DMS 273 treated with DMSO at 0.1 percent for 48 hours (cell line): ENCODE data around the gene CBL.
A peak's percentile ranks its signal among the peaks of the same experiment; 100 is the strongest.
"Not testable (repeated sequence)": the region's sequence is repeated elsewhere in the genome, so short reads cannot be mapped to it uniquely, and the experiment has no call there.

Experiments used
- DNase-seq: peaks from one replicate; lab custom pipeline; 2025; lab: John Stamatoyannopoulos, UW

Gene CBL

GRCh38 chr11:119185981-119186634, 20.0 kb upstream of the CBL start:
- DNase-seq, result no peak

- no peak for DNase-seq
Measured at GRCh38 chr11:119187123-119187892, 18.8 kb upstream of the CBL start.

- no peak for DNase-seq
Measured at GRCh38 chr11:119188067-119188466, 18.1 kb upstream of the CBL start.

DNA sequence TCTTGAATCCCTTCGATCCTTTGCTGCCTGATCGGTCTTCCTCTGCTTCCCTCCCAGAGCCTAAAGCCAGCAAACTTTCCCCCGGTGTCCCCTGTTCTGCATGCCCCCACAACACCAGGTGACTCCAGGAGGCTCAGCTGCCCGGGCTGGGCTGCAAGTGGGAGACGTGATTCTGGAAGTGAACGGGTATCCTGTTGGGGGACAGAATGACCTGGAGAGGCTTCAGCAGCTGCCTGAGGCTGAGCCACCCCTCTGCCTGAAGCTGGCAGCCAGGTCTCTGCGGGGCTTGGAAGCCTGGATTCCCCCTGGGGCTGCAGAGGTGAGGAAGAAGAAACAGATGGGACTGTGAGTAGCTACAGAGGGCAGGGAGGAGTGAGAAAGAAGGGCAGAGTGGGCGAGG, 17.3 kb upstream of the CBL start:
- DNase-seq, result no peak

DNA sequence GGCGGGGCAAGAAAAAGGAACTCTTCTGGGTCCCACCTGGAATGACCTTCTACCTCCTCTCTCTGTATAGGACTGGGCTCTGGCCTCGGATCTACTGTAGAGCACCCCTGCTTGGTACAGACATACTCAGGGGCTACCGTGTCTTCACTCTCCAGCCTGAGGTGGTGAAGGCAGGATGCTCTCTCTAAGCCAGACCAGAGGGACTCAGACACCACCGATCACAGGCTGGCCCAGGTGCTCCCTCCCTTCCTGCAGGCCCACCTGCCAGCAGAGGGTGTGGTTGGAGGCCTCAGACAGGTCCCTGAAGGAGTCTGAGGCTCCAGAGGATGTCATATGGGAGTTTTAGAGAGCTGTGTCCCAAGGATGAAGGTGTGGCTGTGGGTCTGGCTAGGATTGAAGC, 16.7 kb upstream of the CBL start:
- DNase-seq, result no peak

DNA sequence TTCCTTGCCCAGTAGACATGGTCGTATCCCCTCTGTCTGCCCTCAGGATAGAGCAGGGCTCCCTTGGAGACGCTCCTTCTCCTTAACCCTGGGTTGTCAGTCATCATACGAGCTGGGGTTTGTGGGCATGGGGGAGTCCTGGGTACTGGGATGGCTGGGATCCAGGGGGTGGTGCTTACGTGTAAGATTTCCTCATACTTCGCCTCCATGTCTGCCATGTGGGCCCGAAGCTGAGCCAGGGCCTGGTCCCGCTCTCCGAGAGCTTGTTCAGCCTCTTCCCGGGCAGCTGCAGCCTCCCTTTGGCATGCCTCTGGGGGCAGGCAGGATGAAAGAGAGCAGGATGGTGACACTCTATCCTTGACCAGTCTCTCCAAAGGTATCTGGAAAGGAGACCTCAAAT, 15.6 kb upstream of the CBL start:
- DNase-seq, result no peak

DNA sequence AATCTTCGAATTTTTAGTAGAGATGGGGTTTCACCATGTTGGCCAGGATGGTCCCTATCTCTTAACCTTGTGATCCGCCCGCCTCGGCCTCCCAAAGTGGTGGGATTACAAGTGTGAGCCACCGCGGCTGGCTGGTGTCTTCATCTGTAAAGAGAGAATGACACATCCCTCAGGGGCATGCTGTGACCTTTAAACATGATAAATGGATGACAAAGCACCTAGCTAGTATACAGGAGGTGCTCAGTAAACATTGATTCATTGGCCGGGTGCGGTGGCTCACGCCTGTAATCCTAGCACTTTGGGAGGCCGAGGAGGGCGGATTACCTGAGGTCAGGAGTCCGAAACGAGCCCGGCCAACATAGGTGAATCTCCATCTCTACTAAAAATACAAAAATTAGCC, 14.9 kb upstream of the CBL start:
- not testable (repeated sequence) for DNase-seq

GRCh38 chr11:119192111-119192510, 14.0 kb upstream of the CBL start:
- DNase-seq, result no peak

DNA sequence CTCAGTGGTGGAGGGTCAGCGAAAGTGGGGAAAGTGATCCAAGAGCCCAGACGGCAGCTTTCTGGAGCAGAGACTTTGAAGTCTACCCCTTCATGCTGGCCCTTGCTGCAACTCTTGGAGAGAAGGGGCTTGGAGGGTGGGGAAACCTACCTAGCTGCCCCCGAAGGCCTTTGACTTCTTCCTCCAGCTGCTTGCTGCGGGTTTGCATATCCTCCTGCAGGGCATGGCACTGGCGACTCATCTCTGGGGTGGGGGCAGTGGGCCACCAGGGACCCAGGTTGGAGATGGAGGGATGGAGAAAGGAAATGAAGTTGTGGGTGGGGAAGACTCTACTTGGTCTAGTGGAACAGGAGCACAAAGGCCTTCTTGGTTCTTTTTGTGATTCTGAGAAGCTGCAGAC, 13.1 kb upstream of the CBL start:
- no peak for DNase-seq

DNA sequence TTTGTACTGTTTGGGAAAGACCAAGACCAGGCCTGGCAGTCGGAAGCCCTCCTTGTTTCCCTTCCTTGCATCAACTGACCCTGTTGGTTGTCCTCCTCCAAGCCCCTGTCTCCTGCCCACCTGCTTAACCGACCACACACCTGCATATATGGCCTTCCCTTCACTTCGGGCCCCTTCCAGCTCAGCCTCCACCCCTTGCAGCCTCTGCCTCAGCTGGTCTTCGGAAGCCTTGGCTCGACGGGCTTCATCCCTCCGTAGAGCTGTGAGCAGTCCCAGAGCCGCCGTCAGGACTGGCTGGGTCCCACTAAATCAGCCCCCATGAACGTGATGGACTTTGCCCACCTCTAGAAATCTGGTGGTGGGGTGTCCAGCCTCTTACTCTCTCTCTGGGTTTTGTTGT, 12.5 kb upstream of the CBL start:
- DNase-seq, result no peak

- no peak for DNase-seq
Measured at GRCh38 chr11:119194811-119195440, 11.2 kb upstream of the CBL start.

- DNase-seq, result no peak
Measured at GRCh38 chr11:119195680-119196079, 10.5 kb upstream of the CBL start.

GRCh38 chr11:119196833-119197483, 9.2 kb upstream of the CBL start:
- peak; percentile 9 for DNase-seq

- DNase-seq, result no peak
Measured at GRCh38 chr11:119198925-119199324, 7.2 kb upstream of the CBL start.

GRCh38 chr11:119201236-119201635, 4.9 kb upstream of the CBL start:
- DNase-seq, result not testable (repeated sequence)

DNA sequence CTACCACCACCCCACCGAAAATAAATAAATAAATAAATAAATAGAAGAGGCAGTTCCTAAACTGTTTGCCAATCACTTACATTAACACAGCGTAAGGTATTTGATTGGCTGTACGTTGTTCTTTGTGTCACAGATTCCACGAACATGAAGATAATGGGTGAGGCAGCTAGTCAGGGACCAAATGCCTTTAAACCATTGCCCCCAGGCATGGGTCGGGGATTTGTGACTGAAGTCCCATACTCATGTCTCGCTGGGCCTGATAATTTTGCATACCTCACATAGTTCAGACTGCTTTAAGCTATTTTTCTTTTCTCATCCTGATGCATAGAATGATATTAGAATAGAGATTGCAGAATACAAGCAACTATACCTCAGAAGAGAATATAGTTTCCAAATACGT, 3.6 kb upstream of the CBL start:
- no peak for DNase-seq

DNA sequence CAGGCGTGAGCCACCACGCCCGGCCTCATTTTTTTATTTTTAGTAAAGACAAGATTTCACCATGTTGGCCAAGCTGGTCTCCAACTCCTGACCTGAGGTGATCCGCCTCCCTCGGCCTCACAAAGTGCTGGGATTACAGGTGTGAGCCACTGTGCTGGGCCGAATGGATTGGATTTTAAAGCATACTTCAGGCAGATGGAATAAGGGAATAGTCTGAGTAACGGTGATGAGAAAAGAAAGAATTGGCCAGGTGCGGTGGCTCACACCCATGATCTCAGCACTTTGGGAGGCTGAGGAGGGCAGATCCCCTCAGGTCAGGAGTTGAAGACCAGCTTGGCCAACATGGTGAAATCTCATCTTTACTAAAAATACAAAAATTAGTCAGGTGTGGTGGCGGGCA, 2.1 kb upstream of the CBL start:
- no peak for DNase-seq

GRCh38 chr11:119205080-119205479, 1.1 kb upstream of the CBL start:
- DNase-seq, result no peak

DNA sequence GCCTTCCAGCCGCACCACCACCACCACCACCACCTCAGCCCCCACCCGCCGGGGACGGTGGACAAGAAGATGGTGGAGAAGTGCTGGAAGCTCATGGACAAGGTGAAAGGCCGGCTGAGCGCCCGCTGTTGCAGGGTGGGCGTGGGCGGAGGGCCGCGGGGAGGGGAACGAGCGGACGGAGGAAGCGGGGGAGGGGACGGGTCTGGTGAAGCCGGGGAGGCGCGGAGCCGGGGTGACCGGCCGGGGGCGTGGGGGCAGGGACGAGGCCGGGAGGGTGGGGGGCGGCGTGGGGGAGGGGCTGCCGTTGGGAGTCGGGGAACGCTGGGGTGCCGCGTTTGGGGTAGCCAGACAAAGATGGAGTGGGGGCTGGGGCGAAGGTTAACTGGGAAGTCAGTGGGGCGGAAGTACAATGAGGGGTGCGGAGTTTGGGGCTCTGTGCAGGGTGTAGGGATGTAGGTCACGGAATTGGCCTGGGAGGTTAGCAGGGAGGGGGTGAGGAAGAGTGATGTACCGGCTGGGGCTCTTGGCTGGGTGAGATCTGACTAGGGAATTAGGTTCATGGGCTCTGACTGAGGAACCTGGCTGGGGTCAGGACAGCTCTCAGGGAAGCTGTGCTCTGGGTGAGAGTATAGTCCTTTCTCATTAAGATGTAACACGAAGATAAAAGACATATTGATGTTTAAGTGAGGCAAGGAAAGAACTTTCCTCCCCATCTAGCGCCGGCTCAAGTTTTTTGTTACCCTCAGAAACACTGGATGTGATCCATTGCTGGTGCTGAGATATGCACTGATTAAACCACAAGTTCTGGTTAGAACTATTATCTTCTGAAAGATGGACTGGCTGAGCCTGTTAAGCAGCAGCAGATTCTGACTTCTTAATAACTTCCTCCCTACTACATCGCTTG, 624 bp downstream of the CBL start:
- DNase-seq, result no peak

- no peak for DNase-seq
Measured at GRCh38 chr11:119207415-119207960, 1.3 kb downstream of the CBL start.

GRCh38 chr11:119209186-119209585, 3.0 kb downstream of the CBL start:
- DNase-seq, result no peak
